ENCODE data around the gene COBL. TPM values are rescaled to one million over a fixed set of nuclear protein-coding genes. Genes with fewer than 3 reads are reported as not detected.

The COBL gene
- total RNA-seq, 1 donor, result not detected

GRCh38 chr7:51307651-51308210, 8.9 kb downstream of the COBL start:
- no peak overlapping the region for H3K4me3 ChIP-seq (ENCODE audit: low read depth, low read length)
- DNase-seq (ENCODE audit: low read depth), result no peak
- TF ChIP-seq, protein P1, sequence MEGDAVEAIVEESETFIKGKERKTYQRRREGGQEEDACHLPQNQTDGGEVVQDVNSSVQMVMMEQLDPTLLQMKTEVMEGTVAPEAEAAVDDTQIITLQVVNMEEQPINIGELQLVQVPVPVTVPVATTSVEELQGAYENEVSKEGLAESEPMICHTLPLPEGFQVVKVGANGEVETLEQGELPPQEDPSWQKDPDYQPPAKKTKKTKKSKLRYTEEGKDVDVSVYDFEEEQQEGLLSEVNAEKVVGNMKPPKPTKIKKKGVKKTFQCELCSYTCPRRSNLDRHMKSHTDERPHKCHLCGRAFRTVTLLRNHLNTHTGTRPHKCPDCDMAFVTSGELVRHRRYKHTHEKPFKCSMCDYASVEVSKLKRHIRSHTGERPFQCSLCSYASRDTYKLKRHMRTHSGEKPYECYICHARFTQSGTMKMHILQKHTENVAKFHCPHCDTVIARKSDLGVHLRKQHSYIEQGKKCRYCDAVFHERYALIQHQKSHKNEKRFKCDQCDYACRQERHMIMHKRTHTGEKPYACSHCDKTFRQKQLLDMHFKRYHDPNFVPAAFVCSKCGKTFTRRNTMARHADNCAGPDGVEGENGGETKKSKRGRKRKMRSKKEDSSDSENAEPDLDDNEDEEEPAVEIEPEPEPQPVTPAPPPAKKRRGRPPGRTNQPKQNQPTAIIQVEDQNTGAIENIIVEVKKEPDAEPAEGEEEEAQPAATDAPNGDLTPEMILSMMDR (IDR thresholded peaks at IDR 0.05; ENCODE audit: insufficient read depth, low read length), result no peak

- TF ChIP-seq, protein P1 (IDR thresholded peaks at IDR 0.05; ENCODE audit: insufficient read depth, low read length), result no peak
- no peak overlapping the region for H3K4me3 ChIP-seq (ENCODE audit: low read depth, low read length)
- no peak for DNase-seq (ENCODE audit: low read depth)
Observed at GRCh38 chr7:51306761-51307160, 9.8 kb downstream of the COBL start.

DNA sequence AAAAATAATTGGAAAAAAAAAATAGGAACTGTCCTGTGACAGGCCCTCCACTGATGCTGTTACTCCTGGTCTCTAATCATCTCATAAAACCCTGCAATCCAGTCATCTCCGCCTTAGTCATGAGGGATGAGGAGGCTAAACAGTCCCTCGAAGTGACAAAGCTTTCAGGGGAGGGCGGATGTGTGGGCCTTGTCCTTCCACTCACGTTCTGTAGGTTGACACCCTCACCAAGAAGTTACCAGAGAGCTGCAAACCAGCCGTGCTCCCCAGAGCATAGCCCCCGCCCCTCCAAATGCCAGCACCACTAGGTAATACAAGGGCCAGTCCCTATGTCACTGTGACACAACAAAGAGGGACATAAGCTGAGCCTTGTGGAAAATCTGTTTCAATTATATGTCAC, 11.9 kb downstream of the COBL start:
- TF ChIP-seq, protein P1 (IDR thresholded peaks at IDR 0.05; ENCODE audit: insufficient read depth, low read length), result no peak
- no peak for DNase-seq (ENCODE audit: low read depth)
- no peak overlapping the region for H3K4me3 ChIP-seq (ENCODE audit: low read depth, low read length)

- TF ChIP-seq, protein P1 (IDR thresholded peaks at IDR 0.05; ENCODE audit: insufficient read depth, low read length), result no peak
- no peak for DNase-seq (ENCODE audit: low read depth)
- H3K4me3 ChIP-seq (ENCODE audit: low read depth, low read length), result no peak overlapping the region
Observed at GRCh38 chr7:51303142-51303525, 13.5 kb downstream of the COBL start.

GRCh38 chr7:51301806-51302205, 14.8 kb downstream of the COBL start:
- TF ChIP-seq, protein P1 (IDR thresholded peaks at IDR 0.05; ENCODE audit: insufficient read depth, low read length), result no peak
- no peak for DNase-seq (ENCODE audit: low read depth)
- H3K4me3 ChIP-seq (ENCODE audit: low read depth, low read length), result no peak overlapping the region

DNA sequence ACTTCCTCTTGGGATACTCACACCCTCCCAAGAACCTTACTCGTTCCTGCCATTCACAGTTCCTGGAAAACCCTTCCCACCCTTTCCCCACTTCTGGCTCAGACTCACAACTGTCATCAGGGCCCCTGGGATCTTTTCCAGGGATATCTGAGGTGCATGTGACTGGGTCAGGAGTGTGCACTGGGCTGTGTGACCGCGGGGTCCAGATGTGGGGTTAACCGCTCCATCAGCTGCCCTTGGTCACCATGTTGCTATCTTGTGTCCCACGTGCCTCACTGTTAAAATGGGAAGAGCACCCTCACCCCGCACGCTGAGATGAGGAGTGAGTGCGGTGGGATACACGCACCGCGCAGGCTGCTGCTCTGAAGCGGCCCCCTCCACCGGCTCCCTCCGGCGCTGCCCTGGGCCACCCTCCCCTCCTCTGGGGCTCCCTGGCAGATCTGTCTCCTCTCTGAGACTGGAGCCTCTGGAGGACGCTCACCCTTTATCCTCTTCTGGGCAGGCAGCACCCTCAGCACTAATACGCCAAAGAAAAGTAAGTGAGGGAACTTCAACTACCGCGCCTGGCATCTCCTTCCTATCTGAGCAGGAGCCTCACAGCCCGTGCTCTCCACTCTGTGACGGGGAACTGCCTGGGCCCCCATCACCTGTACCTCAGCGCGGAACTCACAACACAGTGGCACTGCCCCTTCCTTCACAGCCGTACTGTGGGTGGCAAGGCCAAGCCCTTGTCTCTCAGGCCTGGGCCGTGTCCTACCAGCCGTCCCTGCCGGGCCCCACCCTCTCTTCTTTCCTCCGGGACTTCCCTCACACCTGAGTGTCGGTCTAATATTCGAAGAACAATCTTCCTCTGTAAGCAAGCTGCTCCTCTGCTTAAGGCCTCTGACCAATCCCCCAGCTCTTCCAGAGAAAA, 15.6 kb downstream of the COBL start:
- TF ChIP-seq, protein P1 (IDR thresholded peaks at IDR 0.05; ENCODE audit: insufficient read depth, low read length), result no peak
- no peak for DNase-seq (ENCODE audit: low read depth)
- H3K4me3 ChIP-seq (ENCODE audit: low read depth, low read length), result no peak overlapping the region
